ENCODE results near the gene SYT5. TPM values are rescaled to one million over a fixed set of nuclear protein-coding genes. Genes with fewer than 3 reads are reported as not detected.

SYT5 gene
- total and polyA plus RNA-seq, 9 of the 15 experiments (the other 6 are each of a cell fraction or from before 2014, with no cell fraction given), result 1.3 to 20.9 (median 8.8) TPM

DNA sequence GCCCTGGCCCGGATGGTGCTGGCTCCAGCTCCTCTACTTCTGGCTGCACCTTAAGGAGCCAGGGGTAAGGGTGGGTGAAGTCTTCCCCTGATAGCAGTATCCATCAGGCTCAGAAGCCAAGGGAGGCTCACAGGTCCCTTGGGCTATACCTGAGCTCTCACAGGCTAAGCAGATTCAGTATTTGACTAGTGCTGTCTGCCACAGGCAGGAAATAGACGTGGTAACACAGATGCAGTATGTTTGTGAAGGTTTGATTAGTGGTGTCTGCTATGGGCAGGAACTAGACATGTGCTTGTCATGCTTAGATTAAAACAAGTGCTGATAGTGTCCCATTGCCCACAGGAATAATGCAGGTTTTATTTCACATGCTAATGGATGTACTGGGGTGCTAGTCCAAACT lies 4.0 kb downstream of the SYT5 start:
- Histone ChIP-seq H3K4me3 (peak overlapping the region; percentile 60; the same call in 1 of the 2 replicates), H3K9ac (ENCODE audit: insufficient read depth in 1 of 2, low read depth in 2 of 2, low read length in 2 of 2) (peak overlapping the region in 1 of 2 experiments; percentile 94; a peak in 2 of 4 replicates), H3K79me2 (ENCODE audit: control insufficient read depth, insufficient read depth, low read length) (no peaks in the 10 kb centered on the region; the same call in 2 of the 3 replicates), H3K4me2 (ENCODE audit: insufficient read depth, low read length) (peak overlapping the region; percentile 88), H3K27me3 (ENCODE audit: control insufficient read depth in 2 of 2, insufficient read depth in 2 of 2, low read length in 2 of 2) (no peaks in the 10 kb centered on the region), H2AFZ (ENCODE audit: low read depth, low read length) (peak overlapping the region; percentile 62; the same call in 1 of the 2 replicates), H4K20me1 (replicated peaks; ENCODE audit: control insufficient read depth, insufficient read depth, low read length) (peaks cover 15% of the 10 kb centered on the region), H3K9me3 (replicated peaks; ENCODE audit: control insufficient read depth, insufficient read depth, low read depth, low read length) (no peaks in the 10 kb centered on the region), H3K36me3 (ENCODE audit: control insufficient read depth, insufficient read depth, low read length) (no peaks in the 10 kb centered on the region), H3K27ac (ENCODE audit: extremely low read depth, low read depth, low read length) (peak overlapping the region; percentile 75; the same call in 2 of the 3 replicates), H3K9me1 (ENCODE audit: control insufficient read depth, insufficient read depth, low read length) (no peaks in the 10 kb centered on the region), H3K4me1 (replicated peaks in 1 of 2; ENCODE audit: control insufficient read depth in 2 of 2, insufficient read depth in 2 of 2, low read length in 2 of 2) (peaks cover 39 to 58% of the 10 kb centered on the region in 2 experiments)
- ATAC-seq (peak; percentile 6; the same call in 1 of the 3 replicates), DNase-seq (ENCODE audit: extremely low read depth in 1 of 4, low spot score in 3 of 4) (peak in 2 of 4 experiments; percentile 44 to 69), FAIRE-seq (peak; percentile 82)
- 33% methylated on average over 2 of the region's 2 CpGs for whole genome bisulfite sequencing (ENCODE audit: insufficient coverage, low coverage, missing lambda C conversion rate)
- BruUV-seq (replicated peaks), result no TSS peak
- CTCF ChIA-PET (ENCODE audit: low intra/inter-chr PET ratio), result no interaction called here
- in situ Hi-C loops (cut with MboI), result no loop called here
- POLR2A ChIA-PET, result interaction anchor here (1.6 to 2.7 kb wide), 4 partner anchors 18 to 231 kb away, joined by 4 to 19 read pairs (median 7); partner anchors contain the start of genes PPP6R1 and UBE2S
- intact Hi-C loops (cut with micrococcal nuclease), result no loop called here
- TF ChIP-seq, protein P1, sequence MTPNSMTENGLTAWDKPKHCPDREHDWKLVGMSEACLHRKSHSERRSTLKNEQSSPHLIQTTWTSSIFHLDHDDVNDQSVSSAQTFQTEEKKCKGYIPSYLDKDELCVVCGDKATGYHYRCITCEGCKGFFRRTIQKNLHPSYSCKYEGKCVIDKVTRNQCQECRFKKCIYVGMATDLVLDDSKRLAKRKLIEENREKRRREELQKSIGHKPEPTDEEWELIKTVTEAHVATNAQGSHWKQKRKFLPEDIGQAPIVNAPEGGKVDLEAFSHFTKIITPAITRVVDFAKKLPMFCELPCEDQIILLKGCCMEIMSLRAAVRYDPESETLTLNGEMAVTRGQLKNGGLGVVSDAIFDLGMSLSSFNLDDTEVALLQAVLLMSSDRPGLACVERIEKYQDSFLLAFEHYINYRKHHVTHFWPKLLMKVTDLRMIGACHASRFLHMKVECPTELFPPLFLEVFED (CRISPR knock-in tag; conservative IDR thresholded peaks at IDR 0.05), result no peak
- TF ChIP-seq FOXA3 (CRISPR knock-in tag; conservative IDR thresholded peaks at IDR 0.05 in 1 of 2, IDR thresholded peaks at IDR 0.05 in 1 of 2) (no peak), MTA3 (IDR thresholded peaks at IDR 0.05; ENCODE audit: borderline replicate concordance) (no peak), ARNT (IDR thresholded peaks at IDR 0.05) (0 out of 4 replicates have a peak, but pooled peaks of 1 of the 2 experiments have one; percentile 55), TAF15 (IDR thresholded peaks at IDR 0.05; ENCODE audit: low read depth, low read length) (no peak), ZNF75A (CRISPR knock-in tag; IDR thresholded peaks at IDR 0.05) (no peak), ZBED1 (IDR thresholded peaks at IDR 0.05) (no peak), PHB (CRISPR knock-in tag; IDR thresholded peaks at IDR 0.05) (no peak), ZNF57 (CRISPR knock-in tag; IDR thresholded peaks at IDR 0.05) (no peak), NRF1 (conservative IDR thresholded peaks at IDR 0.05 in 1 of 2, IDR thresholded peaks at IDR 0.05 in 1 of 2) (no peak), ZBTB7A (IDR thresholded peaks at IDR 0.05; ENCODE audit: borderline replicate concordance, control insufficient read depth, low read depth, low read length) (no peak)
- TF ChIP-seq, protein P2, sequence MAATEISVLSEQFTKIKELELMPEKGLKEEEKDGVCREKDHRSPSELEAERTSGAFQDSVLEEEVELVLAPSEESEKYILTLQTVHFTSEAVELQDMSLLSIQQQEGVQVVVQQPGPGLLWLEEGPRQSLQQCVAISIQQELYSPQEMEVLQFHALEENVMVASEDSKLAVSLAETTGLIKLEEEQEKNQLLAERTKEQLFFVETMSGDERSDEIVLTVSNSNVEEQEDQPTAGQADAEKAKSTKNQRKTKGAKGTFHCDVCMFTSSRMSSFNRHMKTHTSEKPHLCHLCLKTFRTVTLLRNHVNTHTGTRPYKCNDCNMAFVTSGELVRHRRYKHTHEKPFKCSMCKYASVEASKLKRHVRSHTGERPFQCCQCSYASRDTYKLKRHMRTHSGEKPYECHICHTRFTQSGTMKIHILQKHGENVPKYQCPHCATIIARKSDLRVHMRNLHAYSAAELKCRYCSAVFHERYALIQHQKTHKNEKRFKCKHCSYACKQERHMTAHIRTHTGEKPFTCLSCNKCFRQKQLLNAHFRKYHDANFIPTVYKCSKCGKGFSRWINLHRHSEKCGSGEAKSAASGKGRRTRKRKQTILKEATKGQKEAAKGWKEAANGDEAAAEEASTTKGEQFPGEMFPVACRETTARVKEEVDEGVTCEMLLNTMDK (IDR thresholded peaks at IDR 0.05; ENCODE audit: borderline replicate concordance, insufficient read depth, low read depth, low read length, poor library complexity, severe bottlenecking), result no peak
- TF ChIP-seq, protein P3, sequence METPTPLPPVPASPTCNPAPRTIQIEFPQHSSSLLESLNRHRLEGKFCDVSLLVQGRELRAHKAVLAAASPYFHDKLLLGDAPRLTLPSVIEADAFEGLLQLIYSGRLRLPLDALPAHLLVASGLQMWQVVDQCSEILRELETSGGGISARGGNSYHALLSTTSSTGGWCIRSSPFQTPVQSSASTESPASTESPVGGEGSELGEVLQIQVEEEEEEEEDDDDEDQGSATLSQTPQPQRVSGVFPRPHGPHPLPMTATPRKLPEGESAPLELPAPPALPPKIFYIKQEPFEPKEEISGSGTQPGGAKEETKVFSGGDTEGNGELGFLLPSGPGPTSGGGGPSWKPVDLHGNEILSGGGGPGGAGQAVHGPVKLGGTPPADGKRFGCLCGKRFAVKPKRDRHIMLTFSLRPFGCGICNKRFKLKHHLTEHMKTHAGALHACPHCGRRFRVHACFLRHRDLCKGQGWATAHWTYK (CRISPR knock-in tag; IDR thresholded peaks at IDR 0.05), result no peak
- TF ChIP-seq, protein P4, sequence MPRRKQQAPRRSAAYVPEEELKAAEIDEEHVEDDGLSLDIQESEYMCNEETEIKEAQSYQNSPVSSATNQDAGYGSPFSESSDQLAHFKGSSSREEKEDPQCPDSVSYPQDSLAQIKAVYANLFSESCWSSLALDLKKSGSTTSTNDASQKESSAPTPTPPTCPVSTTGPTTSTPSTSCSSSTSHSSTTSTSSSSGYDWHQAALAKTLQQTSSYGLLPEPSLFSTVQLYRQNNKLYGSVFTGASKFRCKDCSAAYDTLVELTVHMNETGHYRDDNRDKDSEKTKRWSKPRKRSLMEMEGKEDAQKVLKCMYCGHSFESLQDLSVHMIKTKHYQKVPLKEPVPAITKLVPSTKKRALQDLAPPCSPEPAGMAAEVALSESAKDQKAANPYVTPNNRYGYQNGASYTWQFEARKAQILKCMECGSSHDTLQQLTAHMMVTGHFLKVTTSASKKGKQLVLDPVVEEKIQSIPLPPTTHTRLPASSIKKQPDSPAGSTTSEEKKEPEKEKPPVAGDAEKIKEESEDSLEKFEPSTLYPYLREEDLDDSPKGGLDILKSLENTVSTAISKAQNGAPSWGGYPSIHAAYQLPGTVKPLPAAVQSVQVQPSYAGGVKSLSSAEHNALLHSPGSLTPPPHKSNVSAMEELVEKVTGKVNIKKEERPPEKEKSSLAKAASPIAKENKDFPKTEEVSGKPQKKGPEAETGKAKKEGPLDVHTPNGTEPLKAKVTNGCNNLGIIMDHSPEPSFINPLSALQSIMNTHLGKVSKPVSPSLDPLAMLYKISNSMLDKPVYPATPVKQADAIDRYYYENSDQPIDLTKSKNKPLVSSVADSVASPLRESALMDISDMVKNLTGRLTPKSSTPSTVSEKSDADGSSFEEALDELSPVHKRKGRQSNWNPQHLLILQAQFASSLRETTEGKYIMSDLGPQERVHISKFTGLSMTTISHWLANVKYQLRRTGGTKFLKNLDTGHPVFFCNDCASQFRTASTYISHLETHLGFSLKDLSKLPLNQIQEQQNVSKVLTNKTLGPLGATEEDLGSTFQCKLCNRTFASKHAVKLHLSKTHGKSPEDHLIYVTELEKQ (CRISPR knock-in tag; IDR thresholded peaks at IDR 0.05), result no peak
